Urinary bladder (tissue), 4 donors: ENCODE data around the gene COPZ1. TPM values are rescaled to one million over a fixed set of nuclear protein-coding genes. Genes with fewer than 3 reads are reported as not detected.

Source experiments
- DNase-seq: peaks from one replicate; pipeline ENCODE4 v3.0.0-alpha.2; 2015; ENCODE audit errors: extremely low spot score
- H3K27ac ChIP-seq: one replicate; pipeline ENCODE4 v1.5.1; 2013; ENCODE audit warnings: low read depth, mild to moderate bottlenecking, moderate library complexity
- H3K36me3 ChIP-seq: one replicate; pipeline ENCODE4 v1.6.1; 2013; ENCODE audit warnings: mild to moderate bottlenecking, moderate library complexity; ENCODE audit not compliant: insufficient read depth
- H3K4me1 ChIP-seq: one replicate; pipeline ENCODE4 v1.6.1; 2013; ENCODE audit warnings: mild to moderate bottlenecking, moderate library complexity; ENCODE audit not compliant: insufficient read depth
- H3K4me3 ChIP-seq: one replicate; pipeline ENCODE4 v1.5.1; 2013; ENCODE audit warnings: low read depth, low read length
- WGBS: extraction: QIAGEN DNeasy Blood & Tissue Kit; methylation state at CpG from one replicate; pipeline ENCODE4 v1.1.7; 2013; 5-methylcytosine and 5-hydroxymethylcytosine counted together
- polyA plus RNA-seq: library from polyadenylated mRNA; stranded (reverse); fragments of 200-250 nt; gene quantifications from one replicate; pipeline ENCODE4 v1.2.3, GENCODE V29; 2013
- total RNA-seq: library from RNA; depleted of rRNA; stranded (reverse); fragments of >200 nt; gene quantifications from one replicate; pipeline ENCODE4 v1.2.3, GENCODE V29; 2014
- donor health status: healthy with polysubstance abuse.
- donor health status: healthy.

Gene COPZ1
- total and polyA plus RNA-seq, 2 donors: 86.3 to 113 TPM

- Histone ChIP-seq H3K36me3 (peaks cover 2% of the 10 kb centered on the region), H3K27ac (no peak overlapping the region), H3K4me3 (no peak overlapping the region), H3K4me1 (no peaks in the 10 kb centered on the region)
- 69% methylated on average over 6 of the region's 6 CpGs for WGBS
- no peak for DNase-seq
Observed at GRCh38 chr12:54355104-54355815, 30.3 kb downstream of the COPZ1 start.

GRCh38 chr12:54356228-54356627, 31.3 kb downstream of the COPZ1 start:
- Histone ChIP-seq H3K4me1 (no peaks in the 10 kb centered on the region), H3K36me3 (no peaks in the 10 kb centered on the region), H3K27ac (no peak overlapping the region), H3K4me3 (no peak overlapping the region)
- no peak for DNase-seq
- 70% methylated on average over 3 of the region's 3 CpGs for WGBS

GRCh38 chr12:54356951-54357356, 32.0 kb downstream of the COPZ1 start:
- no peak overlapping the region for H3K27ac ChIP-seq
- no peaks in the 10 kb centered on the region for H3K4me1 ChIP-seq
- WGBS: 91% methylated on average over 4 of the region's 4 CpGs
- DNase-seq: no peak
- no peak overlapping the region for H3K4me3 ChIP-seq
- H3K36me3 ChIP-seq: no peaks in the 10 kb centered on the region

- DNase-seq: no peak
- 66% methylated on average over 2 of the region's 2 CpGs for WGBS
- Histone ChIP-seq H3K36me3 (no peaks in the 10 kb centered on the region), H3K4me3 (no peak overlapping the region), H3K27ac (no peak overlapping the region), H3K4me1 (no peaks in the 10 kb centered on the region)
Observed at GRCh38 chr12:54357506-54358190, 32.7 kb downstream of the COPZ1 start.

- DNase-seq: no peak
- H3K4me1 ChIP-seq: no peaks in the 10 kb centered on the region
- 23% methylated on average over 15 of the region's 15 CpGs for WGBS
Observed at GRCh38 chr12:54358191-54358944, 33.4 kb downstream of the COPZ1 start.

GRCh38 chr12:54358945-54359761, 34.2 kb downstream of the COPZ1 start:
- Histone ChIP-seq H3K36me3 (no peaks in the 10 kb centered on the region), H3K4me3 (peak overlapping the region; percentile 43), H3K4me1 (no peaks in the 10 kb centered on the region), H3K27ac (peak overlapping the region; percentile 30)
- under 1% methylated on average over 40 of the region's 40 CpGs for WGBS
- DNase-seq: peak; percentile 97

More at GRCh38 chr12:54358191-54358944, 33.4 kb downstream of the COPZ1 start:
- H3K4me3 ChIP-seq: peak overlapping the region; percentile 43
- H3K27ac ChIP-seq: peak overlapping the region; percentile 30
- no peaks in the 10 kb centered on the region for H3K36me3 ChIP-seq

GRCh38 chr12:54359762-54360351, 34.9 kb downstream of the COPZ1 start:
- Histone ChIP-seq H3K4me1 (no peaks in the 10 kb centered on the region), H3K4me3 (peak overlapping the region; percentile 43), H3K36me3 (no peaks in the 10 kb centered on the region), H3K27ac (peak overlapping the region; percentile 28)
- WGBS: 61% methylated on average over 9 of the region's 9 CpGs
- no peak for DNase-seq

GRCh38 chr12:54360717-54361456, 36.0 kb downstream of the COPZ1 start:
- Histone ChIP-seq H3K27ac (no peak overlapping the region), H3K4me1 (no peaks in the 10 kb centered on the region), H3K4me3 (no peak overlapping the region), H3K36me3 (no peaks in the 10 kb centered on the region)
- 59% methylated on average over 16 of the region's 16 CpGs for WGBS
- no peak for DNase-seq

- Histone ChIP-seq H3K4me1 (no peaks in the 10 kb centered on the region), H3K36me3 (no peaks in the 10 kb centered on the region), H3K27ac (no peak overlapping the region), H3K4me3 (no peak overlapping the region)
- WGBS: 80% methylated on average over 8 of the region's 8 CpGs
- no peak for DNase-seq
Observed at GRCh38 chr12:54363047-54363446, 38.1 kb downstream of the COPZ1 start.

- 81% methylated on average over 6 of the region's 6 CpGs for WGBS
- DNase-seq: no peak
- Histone ChIP-seq H3K4me1 (no peaks in the 10 kb centered on the region), H3K36me3 (no peaks in the 10 kb centered on the region), H3K27ac (no peak overlapping the region), H3K4me3 (no peak overlapping the region)
Observed at GRCh38 chr12:54363618-54364017, 38.7 kb downstream of the COPZ1 start.

GRCh38 chr12:54364413-54364812, 39.5 kb downstream of the COPZ1 start, which contains the start of gene GPR84:
TSS of gene GPR84 (minus strand) at chr12:54364486. CDS start at chr12:54363851, 635 bp downstream.
- 72% methylated on average over 4 of the region's 4 CpGs for WGBS
- Histone ChIP-seq H3K36me3 (no peaks in the 10 kb centered on the region), H3K4me1 (no peaks in the 10 kb centered on the region), H3K27ac (no peak within 1 kb of the TSS), H3K4me3 (no peak within 1 kb of the TSS)
- DNase-seq: no peak

- no peak for DNase-seq
- H3K36me3 ChIP-seq: peaks cover 2% of the 10 kb centered on the region
- no peak overlapping the region for H3K4me3 ChIP-seq
- 21% methylated on average over 5 of the region's 5 CpGs for WGBS
- peaks cover 3% of the 10 kb centered on the region for H3K4me1 ChIP-seq
- H3K27ac ChIP-seq: no peak overlapping the region
Observed at GRCh38 chr12:54368025-54368708, 43.2 kb downstream of the COPZ1 start.
